HG02884 (cell line): Measurements from ENCODE around the gene RTKN2.
A peak's percentile ranks its signal among the peaks of the same experiment; 100 is the strongest.
"Not testable (repeated sequence)": the region's sequence is repeated elsewhere in the genome, so short reads cannot be mapped to it uniquely, and the experiment has no call there.

ENCODE experiments used
- ATAC-seq: cut with Tn5 transposase; IDR thresholded peaks from one replicate; pipeline ENCODE4 v1.9.1; 2021; ENCODE audit warnings: mild to moderate bottlenecking, moderate library complexity; ENCODE audit not compliant: unreplicated experiment

RTKN2 gene

DNA sequence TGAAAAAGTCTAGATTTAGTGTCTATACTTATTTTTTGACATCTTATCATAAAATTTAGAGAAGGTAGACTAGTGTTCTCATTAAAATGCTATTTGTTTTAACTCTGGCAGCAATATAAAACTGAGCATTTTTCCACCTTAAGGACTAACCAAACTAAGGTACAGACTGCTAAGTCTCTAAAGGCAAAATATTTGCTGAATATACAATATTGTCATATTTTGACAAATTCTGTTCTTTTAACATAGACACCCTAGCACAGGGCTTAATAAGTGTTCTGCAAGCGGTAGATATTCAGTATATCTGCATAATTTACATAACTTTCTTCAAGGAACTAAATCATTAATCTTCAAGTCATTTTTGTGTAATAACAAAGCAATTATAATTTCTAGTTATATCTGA, 8.6 kb downstream of the RTKN2 start:
- no peak for ATAC-seq

DNA sequence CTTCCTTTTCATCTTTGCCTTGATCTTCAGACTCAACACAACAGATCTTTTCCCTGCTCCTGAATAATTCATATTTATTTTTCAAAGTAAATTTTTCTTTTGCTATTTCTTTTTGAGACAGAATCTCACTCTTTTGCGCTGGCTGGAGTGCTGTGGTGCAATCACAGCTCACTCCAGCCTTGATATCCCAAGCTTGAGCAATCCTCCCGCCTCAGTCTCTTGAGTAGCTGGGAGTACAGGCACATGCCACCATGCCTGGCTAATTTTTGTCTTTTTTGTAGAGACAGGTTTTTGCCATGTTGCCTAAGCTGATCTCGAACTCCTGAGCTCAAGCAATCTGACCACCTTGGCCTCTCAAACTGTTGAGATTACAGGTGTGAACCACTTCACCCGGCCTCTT, 9.2 kb downstream of the RTKN2 start:
- no peak for ATAC-seq

DNA sequence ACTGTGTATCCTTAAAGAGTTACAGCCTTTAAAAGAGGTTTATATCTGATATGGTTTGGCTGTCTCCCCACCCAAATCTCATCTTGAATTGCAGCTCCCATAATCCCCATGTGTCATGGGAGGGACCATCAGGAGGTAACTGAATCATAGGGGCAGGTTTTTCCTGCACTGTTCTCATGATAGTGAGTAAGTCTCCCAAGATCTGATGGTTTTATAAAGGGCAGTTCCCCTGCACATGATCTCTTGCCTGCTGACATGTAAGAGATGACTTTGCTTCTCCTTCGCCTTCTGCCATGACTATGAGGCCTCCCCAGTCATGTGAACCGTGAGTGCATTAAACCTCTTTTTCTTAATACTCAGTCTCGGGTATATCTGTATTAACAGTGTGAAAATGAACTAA, 9.7 kb downstream of the RTKN2 start:
- no peak for ATAC-seq

DNA sequence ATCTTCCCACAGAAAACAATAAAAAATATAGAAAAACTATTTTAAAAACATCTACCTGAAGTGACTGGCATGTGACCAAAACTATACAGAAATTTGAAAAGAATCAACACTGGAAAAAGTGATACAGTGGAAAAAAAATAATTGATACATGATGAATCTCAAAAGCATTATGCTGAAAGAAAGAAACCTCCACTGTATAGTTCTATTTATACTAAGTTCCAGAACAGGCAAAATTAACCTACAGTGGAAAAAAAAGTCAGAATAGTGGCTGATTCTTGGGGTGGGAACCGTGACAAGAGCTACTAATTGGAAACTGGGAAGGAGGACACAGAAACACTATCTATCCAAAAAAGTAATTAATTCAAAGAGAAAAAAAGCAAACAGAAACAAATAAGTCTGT, 14.9 kb downstream of the RTKN2 start:
- no peak for ATAC-seq

DNA sequence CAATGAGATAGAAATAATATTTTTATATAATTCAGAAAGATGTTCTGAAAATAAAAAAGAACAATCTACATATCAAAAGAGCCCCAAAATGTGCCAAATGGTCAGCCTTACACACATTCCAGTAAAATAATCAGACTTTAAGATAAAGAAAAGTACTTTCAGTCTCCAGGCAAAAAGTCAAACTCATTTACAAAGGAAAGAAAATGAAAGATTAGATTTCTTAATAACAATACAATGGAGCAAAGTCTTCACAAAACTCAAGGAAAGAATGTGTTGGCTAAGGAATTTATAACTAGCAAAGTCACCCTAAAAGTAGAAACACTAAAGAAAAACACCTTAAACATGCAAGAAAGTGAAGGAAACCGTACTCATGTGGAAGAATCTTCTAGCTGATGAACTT, 16.6 kb downstream of the RTKN2 start:
- no peak for ATAC-seq

DNA sequence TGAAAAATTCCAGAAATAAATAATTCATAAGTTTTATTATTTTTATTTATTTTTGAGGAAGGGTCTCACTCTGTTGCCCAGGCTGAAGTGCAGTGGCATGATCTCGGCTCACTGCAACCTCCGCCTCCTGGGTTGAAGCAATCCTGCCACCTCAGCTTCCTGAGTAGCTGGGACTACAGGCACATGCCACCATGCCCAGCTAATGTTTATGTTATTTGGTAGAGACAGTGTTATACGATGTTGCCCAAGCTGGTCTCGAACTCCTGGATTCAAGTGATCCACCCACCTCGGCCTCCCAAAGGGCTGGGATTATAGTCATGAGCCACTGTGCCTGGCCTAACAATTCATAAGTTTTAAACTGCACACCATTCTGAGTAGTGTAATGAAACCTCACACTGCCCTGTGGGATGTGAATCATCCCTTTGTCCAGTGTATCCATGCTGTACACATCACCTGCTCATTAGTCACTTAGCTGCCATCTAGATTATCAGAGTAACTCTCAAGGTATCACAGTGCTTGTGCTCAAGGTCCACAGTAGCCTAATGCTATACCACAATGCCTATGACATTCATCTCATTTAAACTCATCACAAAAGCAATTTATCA, 17.9 kb downstream of the RTKN2 start:
- no peak for ATAC-seq

DNA sequence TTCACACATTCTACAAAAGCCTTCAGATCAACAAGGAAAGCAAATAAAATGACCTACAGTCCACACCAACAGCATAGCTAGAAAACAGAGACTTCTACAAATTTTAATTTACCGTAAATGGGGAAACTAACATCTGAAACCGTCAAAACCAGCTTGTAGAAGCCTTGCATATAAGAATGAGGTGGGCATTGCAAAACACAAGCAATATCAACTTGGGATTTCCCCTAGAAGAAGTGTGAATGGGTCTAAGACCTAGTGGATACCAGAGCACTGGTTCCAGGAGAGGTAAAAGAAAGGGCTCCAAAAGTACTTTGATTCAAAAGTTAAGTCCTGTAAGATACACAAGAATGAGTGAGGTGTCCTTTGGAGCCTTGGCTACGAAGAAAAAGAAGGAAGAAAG, 18.7 kb downstream of the RTKN2 start:
- no peak for ATAC-seq

DNA sequence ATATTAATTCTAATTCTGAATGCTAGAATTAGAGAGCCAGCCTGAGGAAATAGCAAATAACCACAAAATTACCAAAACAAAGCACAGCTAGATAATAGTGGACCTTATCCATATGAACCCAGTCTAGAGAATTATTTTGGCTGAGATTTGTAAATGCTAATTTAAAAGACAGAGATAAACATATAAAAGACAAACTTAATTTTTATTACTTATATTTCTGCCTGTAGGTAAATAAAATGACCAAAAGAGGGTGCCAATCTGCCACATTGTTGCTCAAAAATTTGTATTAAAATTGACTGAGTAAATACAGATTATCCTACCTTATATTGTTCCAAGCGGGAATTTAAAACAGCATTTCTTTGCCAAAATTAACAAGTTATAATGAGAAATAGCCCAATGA, 20.2 kb downstream of the RTKN2 start:
- ATAC-seq = no peak

DNA sequence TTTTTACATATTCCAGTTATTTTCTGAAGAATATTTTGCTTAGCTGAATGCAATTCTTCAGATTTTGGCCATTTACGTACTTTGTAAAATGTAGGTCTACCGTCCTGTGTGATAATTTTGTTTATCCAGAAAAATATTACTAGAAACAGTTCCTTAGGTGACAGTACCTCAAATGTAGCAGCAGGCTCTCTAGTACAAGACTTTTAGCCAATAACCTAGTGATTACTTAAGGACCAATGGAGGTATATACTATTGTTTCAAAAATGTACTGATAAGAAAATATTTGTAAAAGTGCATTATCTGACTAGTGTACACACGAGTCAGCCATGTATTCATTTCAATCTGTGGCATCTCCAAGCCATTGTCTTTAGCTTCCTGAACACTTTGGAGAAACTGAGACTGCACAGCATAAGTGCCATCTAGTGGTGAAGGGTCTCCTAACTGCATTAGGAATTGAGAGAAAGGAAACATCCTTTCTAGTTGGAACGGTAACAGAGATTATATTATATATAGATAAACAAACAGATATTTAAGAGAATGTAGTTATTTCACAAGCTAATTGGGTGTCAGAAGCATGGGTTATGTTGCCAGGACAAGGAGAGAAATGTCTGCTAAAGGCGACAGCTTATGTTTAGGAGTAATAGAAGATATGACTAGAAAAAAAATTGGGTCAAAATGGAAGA, 23.7 kb downstream of the RTKN2 start:
- ATAC-seq = peak; percentile 41

DNA sequence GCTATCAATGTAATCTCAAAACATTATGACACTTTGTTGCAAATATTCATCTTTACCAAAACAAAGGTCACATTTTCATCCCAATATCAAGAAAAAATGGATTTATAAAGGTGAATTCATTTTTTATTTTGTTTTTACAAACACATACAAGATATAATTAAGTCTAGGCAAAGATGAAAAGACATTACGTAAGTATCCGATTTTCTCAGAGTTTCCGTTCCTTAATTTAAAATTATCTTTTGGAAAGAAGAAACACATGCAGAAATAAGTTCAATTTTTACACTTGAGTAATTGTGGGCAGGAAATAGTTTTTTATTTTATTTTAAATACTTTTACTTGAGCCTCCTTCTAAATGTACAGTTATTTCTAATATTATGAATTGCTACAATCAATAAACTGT, 24.6 kb downstream of the RTKN2 start:
- no peak for ATAC-seq

DNA sequence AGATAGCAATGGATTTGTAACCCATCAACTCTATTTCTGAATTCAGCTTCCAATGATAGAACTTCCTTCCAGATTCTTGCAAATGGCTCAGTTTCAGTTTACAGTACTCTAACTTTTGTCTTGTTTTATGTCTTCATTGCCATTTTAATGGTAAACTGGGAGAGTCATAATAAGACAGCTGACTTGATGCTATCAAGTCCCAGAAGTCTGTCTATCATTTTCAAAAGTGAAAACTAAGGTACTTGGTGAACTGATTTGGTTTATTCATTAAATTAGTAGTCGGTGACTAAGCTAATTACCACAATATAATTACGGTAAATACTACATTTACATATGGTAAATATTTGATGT, 25.0 kb downstream of the RTKN2 start:
- peak; percentile 41 for ATAC-seq

DNA sequence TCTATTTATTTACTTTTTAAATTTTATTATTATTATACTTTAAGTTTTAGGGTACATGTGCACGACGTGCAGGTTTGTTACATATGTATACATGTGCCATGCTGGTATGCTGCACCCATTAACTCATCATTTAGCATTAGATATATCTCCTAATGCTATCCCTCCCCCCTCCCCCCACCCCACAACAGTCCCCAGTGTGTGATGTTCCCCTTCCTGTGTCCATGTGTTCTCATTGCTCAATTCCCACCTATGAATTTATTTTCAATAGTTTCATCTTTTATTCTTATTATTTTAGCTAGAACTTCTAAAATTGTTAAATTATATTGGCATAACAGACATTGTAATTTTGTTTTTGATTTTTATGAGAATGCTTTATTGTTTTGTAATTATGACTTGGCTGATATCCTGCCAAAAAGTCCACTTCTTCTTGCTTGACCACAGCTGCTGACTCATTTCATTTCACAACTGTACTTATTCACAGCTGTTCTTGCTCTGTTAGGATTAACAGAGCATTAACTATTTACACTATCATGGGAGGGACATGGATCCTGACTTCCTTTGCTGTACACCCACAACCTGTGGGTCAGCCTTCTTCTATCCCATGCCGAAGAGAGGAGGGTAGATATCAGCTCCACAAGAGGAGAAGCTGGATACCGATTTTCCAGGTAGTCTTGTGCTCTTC, 25.5 kb downstream of the RTKN2 start:
- ATAC-seq = peak; percentile 85

DNA sequence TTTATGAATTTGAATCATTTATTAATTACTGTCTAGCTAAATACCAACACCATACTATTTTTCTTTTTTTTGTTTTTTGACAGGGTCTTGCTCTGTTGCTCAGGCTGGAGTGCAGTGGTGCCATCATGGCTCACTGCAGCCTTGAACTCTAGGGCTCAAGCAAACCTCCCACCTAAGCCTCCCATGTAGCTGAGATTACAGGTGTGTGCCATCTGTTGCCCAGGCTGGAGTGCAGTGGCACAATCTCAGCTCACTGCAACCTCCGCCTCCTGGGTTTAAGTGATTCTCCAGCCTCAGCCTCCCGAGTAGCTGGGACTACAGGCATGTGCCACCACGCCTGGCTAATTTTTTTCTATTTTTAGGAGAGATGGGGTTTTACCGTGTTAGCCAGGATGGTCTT, 27.1 kb downstream of the RTKN2 start:
- not testable (repeated sequence) for ATAC-seq

DNA sequence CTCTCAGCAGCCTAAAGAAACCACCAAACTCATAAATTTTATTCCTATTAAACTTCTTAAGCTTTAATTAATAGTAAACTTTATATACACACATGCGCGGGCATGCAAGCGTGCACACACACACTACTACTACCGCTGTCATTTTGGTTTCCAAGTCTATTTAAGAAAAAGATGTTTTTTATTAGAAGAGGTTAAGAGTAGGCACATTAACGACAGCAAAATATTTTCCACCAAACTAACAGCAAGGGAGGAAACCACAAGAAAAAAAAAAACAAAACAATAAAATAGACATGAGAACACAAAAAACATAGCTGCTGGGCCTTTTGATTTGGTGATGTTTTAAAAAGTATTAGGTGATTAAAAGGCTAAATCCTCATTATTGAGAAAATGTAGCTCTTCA, 28.6 kb downstream of the RTKN2 start:
- ATAC-seq = no peak

DNA sequence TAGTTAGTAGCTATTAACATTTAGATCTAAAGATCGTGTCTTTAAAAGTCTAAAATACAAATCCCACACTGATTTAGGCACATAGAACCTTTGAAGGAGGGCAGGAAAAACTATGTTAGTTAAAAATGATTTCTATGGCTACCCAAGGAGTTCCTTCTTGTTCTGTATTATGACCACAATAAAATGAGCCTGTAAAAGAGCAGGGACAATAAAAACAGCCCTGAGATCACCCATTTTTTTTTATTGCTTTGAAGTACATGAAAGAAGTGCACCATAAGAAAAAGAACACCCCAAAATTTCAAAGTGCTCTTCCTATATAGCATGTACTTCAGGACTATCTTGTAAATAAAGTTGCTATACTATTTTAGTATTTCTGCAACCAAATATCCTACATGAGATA, 29.8 kb downstream of the RTKN2 start:
- ATAC-seq = no peak

DNA sequence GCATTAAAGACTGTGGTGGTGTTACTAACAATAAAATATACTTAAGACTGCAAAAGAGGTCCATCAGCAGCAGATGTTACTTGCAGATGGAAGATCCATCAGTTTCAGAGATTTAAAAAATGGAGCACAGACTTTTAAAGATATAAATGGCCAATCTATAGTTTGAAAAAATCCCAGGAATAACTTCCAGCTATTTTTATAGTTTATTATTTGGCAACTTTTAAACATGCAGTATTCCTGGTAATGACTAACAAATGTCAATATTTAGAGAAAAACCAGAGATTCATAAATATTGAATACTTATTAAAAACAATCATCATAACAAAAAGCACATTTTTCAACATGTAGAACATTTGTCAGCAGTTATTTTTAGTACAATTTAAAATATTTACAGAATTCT, 30.7 kb downstream of the RTKN2 start:
- no peak for ATAC-seq

DNA sequence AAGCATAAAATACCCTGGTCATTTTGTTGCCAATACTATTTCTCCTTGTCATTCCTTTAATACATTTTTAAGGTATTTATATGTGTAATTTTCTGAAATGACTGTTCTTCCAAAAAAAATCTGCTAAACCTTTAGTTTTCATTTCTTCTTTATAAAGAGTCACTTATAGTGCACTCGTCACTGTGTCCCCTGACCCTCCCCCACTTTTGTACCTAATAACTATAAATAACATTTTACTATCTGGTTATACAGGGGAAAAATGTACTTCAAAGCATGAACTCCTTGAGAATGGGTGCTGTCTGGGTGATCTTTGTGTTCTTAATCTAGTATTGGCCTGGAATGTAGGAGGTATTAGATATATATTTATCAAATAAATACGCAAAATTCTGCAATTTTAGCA, 31.1 kb downstream of the RTKN2 start:
- no peak for ATAC-seq

DNA sequence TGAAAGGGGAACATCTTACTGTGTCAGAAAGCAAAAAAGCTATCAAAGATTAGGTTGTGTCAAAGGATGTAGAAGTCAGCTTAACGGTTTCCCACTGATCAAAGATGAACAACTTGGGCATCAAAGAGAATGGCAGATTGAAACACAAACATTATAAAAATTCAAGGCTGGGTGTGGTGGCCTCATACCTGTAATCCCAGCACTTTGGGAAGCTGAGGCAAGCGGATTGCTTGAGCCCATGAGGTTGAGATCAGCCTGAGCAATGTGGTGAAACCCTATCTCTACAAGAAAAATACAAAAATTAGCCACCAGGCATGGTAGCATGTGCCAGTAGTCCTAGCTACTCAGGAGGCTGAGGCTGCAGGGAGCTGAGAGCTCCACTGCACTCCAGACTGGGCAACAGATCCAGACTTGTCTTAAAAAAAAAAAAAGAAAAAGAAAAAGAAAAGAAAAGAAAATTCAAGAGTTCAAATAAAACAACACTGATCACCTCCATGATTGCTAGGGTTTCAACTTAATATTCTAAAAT, 34.5 kb downstream of the RTKN2 start:
- ATAC-seq = no peak

DNA sequence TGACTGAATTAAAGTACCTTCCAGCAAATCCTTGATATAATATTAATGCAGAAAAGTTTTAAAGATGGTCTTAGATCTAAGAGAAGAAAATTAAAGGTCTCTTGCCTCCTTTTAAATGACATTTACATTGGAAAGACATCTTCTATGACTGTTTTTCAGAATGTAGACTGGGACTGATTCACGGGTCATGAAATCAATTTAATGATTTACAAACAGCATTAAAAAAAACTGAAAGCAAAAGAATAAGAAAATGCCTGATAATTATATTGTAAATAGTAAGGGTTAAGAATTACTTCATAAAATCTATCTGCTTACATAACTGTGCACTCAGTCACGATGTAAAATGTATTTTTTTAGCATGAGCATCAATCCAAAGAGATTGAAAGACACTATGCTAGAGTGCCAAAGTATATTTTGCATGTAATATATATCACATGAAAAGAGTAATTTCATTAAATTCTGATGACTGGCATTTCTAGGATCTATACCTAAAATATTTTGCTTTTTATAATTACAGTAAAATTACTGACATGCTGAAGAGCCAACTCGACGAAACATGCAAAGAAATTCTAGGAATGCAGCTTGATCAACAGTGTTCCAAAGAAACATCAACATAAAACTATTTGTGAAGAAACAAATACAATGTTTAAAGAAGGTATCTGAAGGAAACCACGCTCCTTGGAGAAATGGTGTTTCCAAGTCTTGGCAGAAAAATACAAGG, 35.1 kb downstream of the RTKN2 start:
- ATAC-seq = no peak

DNA sequence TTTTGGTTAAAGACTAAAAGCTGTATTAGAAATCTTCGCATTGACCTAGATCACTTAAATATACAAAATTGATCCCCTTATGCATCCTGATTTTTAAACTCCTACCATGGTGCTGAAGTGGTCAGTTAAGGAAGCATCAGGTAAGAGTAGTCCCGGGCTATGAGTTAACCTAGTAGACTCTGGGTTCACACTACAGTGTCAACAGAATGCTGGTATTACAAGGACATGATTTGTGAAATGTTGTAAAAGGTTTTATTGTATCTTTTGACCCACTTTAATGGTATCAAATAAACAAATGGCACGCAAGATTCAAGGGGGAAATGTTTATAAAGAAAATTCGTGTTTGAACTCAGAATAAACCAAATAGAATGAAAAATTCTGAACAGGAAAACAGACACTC, 36.8 kb downstream of the RTKN2 start:
- ATAC-seq = no peak

DNA sequence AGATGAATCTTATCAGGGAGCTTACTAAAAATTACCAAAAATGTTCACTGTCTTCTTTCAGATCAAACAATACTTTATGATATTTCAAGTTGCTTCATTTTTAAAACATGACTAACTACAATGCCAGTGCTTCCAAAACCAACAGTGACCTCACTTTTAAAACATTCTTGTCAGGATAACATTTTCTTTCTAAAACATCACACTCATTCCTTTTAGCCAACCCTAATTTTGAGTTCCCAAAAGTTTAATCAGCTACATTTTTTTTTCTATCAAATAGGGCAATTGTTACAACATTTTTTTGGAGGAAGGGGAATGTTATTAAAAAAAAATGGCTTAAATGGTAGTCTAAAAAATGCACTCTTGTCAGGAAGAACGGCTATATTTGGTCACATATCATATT, 37.3 kb downstream of the RTKN2 start:
- no peak for ATAC-seq
